Fibroblast of the aortic adventitia (primary cell): ENCODE results near the gene HSPBAP1. TPM values are rescaled to one million over a fixed set of nuclear protein-coding genes. Genes with fewer than 3 reads are reported as not detected.
"Not testable (repeated sequence)": the region's sequence is repeated elsewhere in the genome, so short reads cannot be mapped to it uniquely, and the experiment has no call there.

Experiments used
- DNase-seq: peaks from one replicate; pipeline ENCODE4 v3.0.0-alpha.2; 2010; ENCODE audit warnings: low read depth
- H3K4me3 ChIP-seq: 2 replicates; pipeline ENCODE4 v1.5.1; 2011; ENCODE audit warnings: low read depth, mild to moderate bottlenecking, control low read depth, low read length, moderate library complexity
- total RNA-seq: library from RNA; depleted of rRNA; stranded (reverse); fragments of >200 nt; gene quantifications from 2 replicates; pipeline ENCODE4 v1.2.3, GENCODE V29; 2012; ENCODE audit warnings: low replicate concordance
- TF ChIP-seq, protein P1 (sequence below): IDR thresholded peaks from 2 replicates; pipeline ENCODE4 v1.5.1; 2011; ENCODE audit warnings: mild to moderate bottlenecking, low read length, control low read depth, inconsistent platforms; ENCODE audit not compliant: insufficient read depth

HSPBAP1 gene
- total RNA-seq, 1 donor = 9.6 TPM

DNA sequence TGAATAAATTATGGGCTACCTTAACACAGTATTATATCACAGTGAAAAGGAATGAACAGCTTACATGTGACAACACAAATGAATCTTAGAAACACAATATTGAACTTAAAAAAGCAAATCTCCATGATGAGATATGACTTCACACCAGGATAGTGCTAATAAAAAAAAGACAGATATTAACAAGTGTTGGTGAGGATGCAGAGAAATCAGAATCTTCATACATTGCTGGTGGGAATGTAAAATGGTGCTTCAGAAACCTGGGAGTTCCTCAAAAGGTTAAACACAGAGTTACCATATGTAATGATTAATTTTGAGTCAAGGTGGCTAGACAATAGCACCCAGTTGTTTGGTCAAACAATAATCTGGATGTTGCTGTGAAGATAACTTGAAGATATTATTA lies 51.4 kb downstream of the HSPBAP1 start:
- no peak overlapping the region for H3K4me3 ChIP-seq
- TF ChIP-seq, protein P1, sequence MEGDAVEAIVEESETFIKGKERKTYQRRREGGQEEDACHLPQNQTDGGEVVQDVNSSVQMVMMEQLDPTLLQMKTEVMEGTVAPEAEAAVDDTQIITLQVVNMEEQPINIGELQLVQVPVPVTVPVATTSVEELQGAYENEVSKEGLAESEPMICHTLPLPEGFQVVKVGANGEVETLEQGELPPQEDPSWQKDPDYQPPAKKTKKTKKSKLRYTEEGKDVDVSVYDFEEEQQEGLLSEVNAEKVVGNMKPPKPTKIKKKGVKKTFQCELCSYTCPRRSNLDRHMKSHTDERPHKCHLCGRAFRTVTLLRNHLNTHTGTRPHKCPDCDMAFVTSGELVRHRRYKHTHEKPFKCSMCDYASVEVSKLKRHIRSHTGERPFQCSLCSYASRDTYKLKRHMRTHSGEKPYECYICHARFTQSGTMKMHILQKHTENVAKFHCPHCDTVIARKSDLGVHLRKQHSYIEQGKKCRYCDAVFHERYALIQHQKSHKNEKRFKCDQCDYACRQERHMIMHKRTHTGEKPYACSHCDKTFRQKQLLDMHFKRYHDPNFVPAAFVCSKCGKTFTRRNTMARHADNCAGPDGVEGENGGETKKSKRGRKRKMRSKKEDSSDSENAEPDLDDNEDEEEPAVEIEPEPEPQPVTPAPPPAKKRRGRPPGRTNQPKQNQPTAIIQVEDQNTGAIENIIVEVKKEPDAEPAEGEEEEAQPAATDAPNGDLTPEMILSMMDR = no peak

GRCh38 chr3:122739172-122739571 lies 54.5 kb downstream of the HSPBAP1 start:
- TF ChIP-seq, protein P1 = no peak
- DNase-seq = no peak
- H3K4me3 ChIP-seq = no peak overlapping the region

More for the DNA sequence above, 51.4 kb downstream of the HSPBAP1 start:
- DNase-seq = no peak

GRCh38 chr3:122732682-122733525 lies 60.7 kb downstream of the HSPBAP1 start:
- DNase-seq, H3K4me3 ChIP-seq: not testable (repeated sequence)

DNA sequence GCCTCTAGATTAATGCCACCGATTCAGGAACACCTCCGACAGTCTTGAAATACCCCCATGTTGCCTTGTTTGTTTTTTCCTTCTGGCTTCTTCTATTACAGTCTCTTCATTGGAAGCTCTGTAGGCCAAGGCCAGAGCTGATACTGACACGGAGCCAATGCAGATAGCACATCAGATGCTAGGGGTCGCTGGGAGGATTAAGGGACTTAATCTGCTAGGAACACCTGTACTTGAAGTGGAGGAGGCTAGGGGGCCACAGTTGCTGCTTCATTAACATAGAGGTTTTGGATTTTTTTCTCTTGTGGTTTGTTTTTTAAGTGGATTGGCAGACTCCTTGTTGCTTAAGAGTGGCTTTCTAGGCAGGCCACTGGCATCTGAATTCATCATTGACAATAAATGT lies 63.4 kb downstream of the HSPBAP1 start:
- no peak overlapping the region for H3K4me3 ChIP-seq
- no peak for DNase-seq
- TF ChIP-seq, protein P1 = no peak

DNA sequence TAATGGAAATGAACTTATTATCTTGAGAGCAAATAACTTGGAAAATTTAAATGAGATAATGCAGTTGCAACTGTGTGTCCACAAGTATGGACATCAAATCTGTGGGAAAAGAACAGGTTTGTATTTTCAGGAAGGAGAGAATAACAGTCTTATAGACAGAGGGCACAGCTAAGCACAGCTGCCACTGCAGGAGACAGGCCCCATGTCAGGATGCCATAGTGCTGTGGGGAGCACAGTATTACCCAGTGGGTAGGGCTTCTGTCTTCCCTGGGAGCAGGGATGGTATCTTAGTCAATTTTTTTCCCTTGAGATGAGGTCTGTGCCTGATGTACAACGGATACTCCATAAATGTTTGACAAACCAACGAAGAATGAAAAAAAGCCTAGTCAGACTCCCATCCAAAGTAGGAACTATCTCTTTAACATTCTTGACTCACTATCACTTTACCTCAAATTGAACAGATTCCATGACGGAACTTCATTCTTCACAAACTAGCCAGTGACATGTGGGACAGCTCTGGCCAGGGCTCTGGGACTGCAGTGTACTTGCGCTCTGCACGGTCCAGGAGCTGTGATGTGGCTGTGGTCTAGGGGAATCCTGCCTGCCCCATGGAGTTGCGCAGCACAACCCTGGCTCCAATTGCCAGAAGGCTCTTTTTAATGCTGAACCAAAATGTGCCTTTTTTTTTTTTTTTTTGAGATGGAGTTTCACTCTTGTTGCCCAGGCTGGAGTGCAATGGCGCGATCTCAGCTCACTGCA lies 64.7 kb downstream of the HSPBAP1 start:
- TF ChIP-seq, protein P1 = no peak
- DNase-seq = no peak
- no peak overlapping the region for H3K4me3 ChIP-seq

DNA sequence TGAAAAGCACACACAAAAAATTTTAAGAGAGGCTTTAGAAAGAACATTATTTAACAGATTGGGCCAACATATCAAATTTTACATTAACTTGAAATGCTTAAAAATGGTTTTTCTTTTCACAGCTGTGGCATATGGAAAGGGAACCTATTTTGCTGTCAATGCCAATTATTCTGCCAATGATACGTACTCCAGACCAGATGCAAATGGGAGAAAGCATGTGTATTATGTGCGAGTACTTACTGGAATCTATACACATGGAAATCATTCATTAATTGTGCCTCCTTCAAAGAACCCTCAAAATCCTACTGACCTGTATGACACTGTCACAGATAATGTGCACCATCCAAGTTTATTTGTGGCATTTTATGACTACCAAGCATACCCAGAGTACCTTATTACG lies 65.4 kb downstream of the HSPBAP1 start:
- TF ChIP-seq, protein P1 = no peak
- no peak for DNase-seq

GRCh38 chr3:122727766-122728165 lies 65.9 kb downstream of the HSPBAP1 start:
- no peak for DNase-seq
- H3K4me3 ChIP-seq = no peak overlapping the region
- TF ChIP-seq, protein P1 = no peak

More for the DNA sequence above, 65.4 kb downstream of the HSPBAP1 start:
- H3K4me3 ChIP-seq = no peak overlapping the region
